Epithelial cell of proximal tubule (primary cell): ENCODE data around the gene NTM. TPM values are rescaled to one million over a fixed set of nuclear protein-coding genes. Genes with fewer than 3 reads are reported as not detected.

Source experiments
- DNase-seq: peaks from one replicate; pipeline ENCODE4 v3.0.0-alpha.2; 2011; ENCODE audit warnings: low read depth
- H3K4me3 ChIP-seq: 2 replicates; pipeline ENCODE4 v1.5.1; 2011; ENCODE audit warnings: low read depth, mild to moderate bottlenecking, low read length
- total RNA-seq: library from RNA; depleted of rRNA; stranded (reverse); fragments of >200 nt; gene quantifications from 2 replicates; pipeline ENCODE4 v1.2.3, GENCODE V29; 2015
- TF ChIP-seq, protein P1 (sequence below): conservative IDR thresholded peaks from 2 replicates; pipeline ENCODE4 v1.5.1; 2012; ENCODE audit warnings: low read depth, mild to moderate bottlenecking, low read length

The NTM gene
- total RNA-seq, 1 donor from 2014 or later, result 5.3 TPM

DNA sequence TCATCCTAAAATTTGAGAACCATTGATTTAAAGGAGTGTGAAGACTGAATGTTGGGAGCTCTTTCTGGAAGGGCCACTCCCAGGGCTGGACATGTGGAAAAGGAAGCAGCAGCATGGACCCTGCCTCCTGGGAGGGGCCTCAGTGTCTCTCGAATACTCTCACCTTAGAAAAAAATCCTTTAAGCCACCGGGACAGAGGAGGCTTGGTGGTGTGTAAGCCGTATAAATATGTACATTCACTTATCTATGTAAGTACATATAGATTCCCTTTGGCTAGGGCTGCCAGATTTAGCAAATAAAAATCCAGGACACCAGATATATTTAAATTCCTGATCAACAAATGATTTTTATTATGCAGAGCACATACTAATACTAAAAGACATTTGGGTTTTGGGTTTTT, 17.6 kb downstream of the NTM start:
- TF ChIP-seq, protein P1, sequence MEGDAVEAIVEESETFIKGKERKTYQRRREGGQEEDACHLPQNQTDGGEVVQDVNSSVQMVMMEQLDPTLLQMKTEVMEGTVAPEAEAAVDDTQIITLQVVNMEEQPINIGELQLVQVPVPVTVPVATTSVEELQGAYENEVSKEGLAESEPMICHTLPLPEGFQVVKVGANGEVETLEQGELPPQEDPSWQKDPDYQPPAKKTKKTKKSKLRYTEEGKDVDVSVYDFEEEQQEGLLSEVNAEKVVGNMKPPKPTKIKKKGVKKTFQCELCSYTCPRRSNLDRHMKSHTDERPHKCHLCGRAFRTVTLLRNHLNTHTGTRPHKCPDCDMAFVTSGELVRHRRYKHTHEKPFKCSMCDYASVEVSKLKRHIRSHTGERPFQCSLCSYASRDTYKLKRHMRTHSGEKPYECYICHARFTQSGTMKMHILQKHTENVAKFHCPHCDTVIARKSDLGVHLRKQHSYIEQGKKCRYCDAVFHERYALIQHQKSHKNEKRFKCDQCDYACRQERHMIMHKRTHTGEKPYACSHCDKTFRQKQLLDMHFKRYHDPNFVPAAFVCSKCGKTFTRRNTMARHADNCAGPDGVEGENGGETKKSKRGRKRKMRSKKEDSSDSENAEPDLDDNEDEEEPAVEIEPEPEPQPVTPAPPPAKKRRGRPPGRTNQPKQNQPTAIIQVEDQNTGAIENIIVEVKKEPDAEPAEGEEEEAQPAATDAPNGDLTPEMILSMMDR, result no peak
- H3K4me3 ChIP-seq, result no peak overlapping the region
- no peak for DNase-seq

GRCh38 chr11:131389582-131389981, 19.2 kb downstream of the NTM start:
- H3K4me3 ChIP-seq, result no peak overlapping the region
- TF ChIP-seq, protein P1, result no peak
- DNase-seq, result no peak

- H3K4me3 ChIP-seq, result no peak overlapping the region
- TF ChIP-seq, protein P1, result no peak
- no peak for DNase-seq
Observed at GRCh38 chr11:131391176-131391575, 20.8 kb downstream of the NTM start.

GRCh38 chr11:131392528-131393255, 22.3 kb downstream of the NTM start:
- TF ChIP-seq, protein P1, result peak; percentile 6
- no peak for DNase-seq
- no peak overlapping the region for H3K4me3 ChIP-seq

DNA sequence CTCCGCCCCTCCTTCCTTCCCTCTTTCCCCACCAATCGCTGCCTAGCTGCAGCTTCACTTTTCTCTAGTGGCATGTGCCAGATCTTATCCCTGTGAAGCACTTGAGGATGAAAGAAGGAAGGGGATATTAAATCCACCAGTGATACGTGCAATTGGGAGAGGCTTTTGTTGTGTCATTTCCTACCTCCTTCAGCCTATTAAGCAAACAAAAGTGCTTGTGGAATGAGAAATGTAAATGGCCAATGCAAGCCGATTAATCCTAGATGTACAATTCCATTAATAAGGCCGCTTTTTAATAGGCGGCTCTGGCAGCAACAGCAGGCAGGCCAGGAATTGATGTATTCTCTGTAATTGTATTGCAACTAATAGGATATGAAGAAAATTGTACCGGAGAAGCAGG, 23.3 kb downstream of the NTM start:
- no peak for DNase-seq
- TF ChIP-seq, protein P1, result no peak
- no peak overlapping the region for H3K4me3 ChIP-seq

- TF ChIP-seq, protein P1, result no peak
- no peak overlapping the region for H3K4me3 ChIP-seq
- no peak for DNase-seq
Observed at GRCh38 chr11:131397675-131398074, 27.3 kb downstream of the NTM start.

DNA sequence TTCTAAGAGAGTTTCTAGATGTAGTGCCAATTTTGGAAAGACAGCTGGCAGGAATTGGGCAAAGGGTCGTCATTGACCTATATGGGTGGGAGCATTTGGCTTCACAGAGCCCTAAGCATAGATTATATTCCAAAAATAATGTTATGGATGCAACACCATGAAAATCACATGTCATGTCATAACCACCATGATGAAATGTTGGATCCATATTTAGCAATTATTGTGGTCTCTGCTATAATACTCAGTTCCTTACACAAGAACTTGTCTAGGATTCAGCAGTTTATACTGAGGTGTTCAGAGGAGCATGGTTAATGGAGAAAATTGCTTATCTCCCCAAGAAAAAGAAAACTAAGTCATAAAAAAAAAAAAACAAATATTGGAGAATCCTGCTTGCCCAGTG, 31.6 kb downstream of the NTM start:
- TF ChIP-seq, protein P1, result no peak
- H3K4me3 ChIP-seq, result no peak overlapping the region
- DNase-seq, result no peak
